Activated CD8-positive, alpha-beta memory T cell treated with anti-CD3 and anti-CD28 coated beads, Interleukin-2, amount 50 U/mL, for 24 hours (primary cell): ENCODE results near the gene HECW1.
"Not testable (repeated sequence)": the region's sequence is repeated elsewhere in the genome, so short reads cannot be mapped to it uniquely, and the experiment has no call there.

ENCODE experiments used
- DNase-seq: peaks from one replicate; pipeline ENCODE4 v3.0.0-alpha.2; 2020; ENCODE audit errors: extremely low read depth

Gene HECW1

GRCh38 chr7:43112941-43113621, 634 bp downstream of the HECW1 start:
- DNase-seq = no peak

GRCh38 chr7:43113622-43114457, 1.4 kb downstream of the HECW1 start:
- no peak for DNase-seq

- DNase-seq = no peak
Observed at GRCh38 chr7:43114458-43114780, 2.0 kb downstream of the HECW1 start.

DNA sequence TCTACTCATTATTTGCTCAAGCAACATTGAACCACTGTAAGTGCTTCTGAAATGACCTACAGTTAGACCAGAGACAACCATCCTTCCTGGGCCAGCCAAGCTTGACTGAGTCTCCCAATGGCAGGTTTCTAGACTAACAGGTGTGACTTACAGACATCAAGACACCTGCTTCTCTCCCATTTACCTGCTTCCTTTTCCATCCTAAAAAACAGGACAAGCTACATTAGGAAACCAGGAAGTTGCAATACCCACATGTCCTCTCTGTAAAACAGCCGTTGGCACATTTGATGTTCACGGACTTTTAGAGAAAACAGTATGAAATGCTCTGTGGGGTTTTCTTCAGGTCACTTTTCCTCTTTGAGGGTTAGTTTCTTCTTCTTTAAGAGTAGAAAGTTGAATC, 4.0 kb downstream of the HECW1 start:
- DNase-seq = no peak

GRCh38 chr7:43117095-43117494, 4.6 kb downstream of the HECW1 start:
- no peak for DNase-seq

- DNase-seq = no peak
Observed at GRCh38 chr7:43117861-43118260, 5.4 kb downstream of the HECW1 start.

DNA sequence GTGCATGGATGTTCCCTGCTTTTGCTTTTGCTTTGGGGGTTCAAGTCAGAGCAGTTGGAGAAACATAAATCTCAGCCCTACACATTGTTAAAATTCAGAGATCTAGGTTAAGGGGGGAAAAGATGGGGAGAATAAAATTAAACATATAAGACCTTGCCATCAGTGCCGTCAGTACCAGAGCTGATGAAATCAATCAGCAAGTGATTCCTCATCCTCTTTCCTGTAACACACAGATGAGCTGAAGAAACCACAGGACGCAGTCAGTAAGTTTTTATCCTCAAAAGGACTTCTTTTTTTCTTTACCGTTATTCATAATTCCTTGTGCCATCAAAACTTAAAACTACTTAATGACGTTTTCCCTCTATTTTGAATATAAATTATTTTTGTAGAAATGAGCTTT, 5.9 kb downstream of the HECW1 start:
- DNase-seq = no peak

DNA sequence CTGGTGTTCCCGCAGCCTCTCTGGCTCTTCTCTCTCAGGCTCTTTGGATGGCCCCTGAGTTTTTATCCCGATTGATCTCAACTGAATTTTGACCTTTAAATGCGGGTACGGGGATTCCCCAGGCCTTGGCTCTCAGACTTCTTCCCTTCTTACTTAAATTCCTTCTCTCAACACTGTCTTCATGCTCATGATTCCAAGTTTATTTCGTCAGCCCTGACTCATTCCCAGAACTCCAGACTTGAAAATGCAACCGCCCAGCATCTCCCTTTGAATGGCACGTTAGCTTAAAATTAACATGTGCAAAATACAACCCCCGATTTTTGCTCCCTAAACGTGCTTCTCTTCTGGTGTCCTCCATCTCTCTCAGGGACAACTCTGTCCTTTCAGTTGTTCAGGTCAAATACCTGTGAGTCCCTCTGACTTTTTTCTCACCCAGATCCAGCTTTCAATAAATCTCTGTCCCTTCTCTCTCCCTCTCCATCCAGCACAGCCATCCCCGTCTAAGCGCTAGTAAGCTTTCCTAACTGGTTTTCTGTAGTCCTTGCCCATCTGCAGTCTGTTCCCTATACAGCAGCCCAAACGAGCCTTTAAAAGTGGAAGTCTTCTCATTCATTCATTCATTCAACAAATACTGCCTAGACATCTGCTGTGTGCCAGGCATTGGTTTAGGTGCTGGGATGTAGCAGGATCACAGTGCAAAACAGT, 7.1 kb downstream of the HECW1 start:
- no peak for DNase-seq

GRCh38 chr7:43121973-43122372, 9.5 kb downstream of the HECW1 start:
- DNase-seq = no peak

GRCh38 chr7:43123457-43123856, 11.0 kb downstream of the HECW1 start:
- DNase-seq = no peak

- no peak for DNase-seq
Observed at GRCh38 chr7:43124388-43124787, 11.9 kb downstream of the HECW1 start.

DNA sequence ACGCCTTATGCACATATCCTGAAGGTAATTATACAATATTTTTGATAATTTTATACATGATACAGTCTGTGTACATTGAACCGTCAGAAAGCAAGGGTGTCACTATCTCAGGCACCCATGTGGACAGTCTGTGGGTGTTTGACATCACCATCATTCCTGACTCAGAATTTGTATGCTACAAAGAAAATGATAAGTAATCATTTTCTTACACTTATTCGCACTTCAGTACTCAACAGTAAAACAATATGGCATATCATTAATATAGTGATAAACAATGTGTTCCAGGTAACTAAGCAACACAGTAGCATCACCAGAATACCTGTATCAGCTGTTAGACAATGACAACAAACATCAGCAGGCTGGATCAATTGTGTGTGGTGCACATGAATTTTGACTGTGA, 17.9 kb downstream of the HECW1 start:
- no peak for DNase-seq

DNA sequence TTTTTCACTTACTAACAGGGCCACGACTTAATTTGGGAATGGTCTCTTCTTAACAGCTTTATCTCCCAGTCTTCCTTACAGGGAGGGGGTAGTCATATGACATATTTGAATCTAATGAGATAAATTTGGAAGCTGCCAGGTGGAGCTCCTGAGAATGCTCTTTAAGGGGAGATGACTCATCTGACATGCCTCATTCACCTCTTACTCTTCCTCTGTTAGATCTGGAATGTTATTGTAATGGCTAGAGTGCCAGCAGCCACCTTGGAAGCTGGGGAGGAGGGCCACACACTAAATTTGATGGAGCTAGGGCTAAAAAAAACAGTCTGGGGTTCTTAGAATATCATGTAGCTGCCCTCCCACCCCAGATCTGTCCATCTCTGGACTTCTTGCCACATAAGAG, 22.7 kb downstream of the HECW1 start:
- DNase-seq = no peak

DNA sequence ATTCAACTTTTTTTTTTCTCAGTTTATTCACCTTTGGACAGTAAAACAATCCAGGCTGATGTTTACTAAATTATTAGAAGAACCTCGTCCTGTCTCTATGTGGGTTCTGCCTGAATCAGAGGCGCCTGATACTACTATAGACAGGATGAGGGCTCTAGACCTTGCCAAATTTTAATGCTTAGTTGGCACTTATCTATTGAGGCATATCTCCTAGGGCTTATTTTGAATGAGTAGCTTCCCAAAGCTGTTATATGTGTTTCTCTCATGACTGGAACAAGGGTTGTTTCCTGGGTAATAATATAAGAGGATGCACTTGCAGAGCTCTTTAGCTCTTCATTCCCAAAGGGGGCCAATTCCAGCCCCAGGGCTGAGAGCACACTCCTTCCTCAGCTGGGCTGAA, 23.6 kb downstream of the HECW1 start:
- DNase-seq = no peak

DNA sequence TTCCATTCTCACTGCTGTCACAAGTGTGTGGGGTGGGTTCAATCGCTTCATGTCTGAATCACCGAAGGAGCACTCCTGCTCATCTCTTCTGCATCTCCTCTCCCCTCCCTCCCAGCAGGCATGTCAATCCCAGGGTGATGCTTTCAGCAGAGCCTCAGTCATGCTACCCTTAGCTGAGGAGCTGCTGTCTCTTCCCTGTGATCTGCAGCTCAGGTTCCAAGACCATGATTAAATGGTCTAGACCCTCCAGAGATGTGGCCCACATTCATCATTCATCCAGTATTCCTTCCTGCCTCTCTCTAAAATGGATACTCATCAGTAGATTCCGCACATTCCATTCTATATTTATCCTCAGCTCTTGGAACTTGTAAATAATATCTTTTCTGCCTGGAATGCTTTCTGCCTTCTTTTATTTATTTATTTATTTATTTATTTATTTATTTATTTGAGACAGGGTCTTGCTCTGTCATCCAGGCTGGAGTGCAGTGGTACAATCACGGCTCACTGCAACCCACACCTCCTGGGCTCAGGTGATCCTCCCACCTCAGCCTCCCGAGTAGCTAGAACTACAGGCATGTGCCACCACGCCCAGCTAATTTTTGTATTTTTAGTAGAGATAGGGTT, 24.8 kb downstream of the HECW1 start:
- DNase-seq = not testable (repeated sequence)

GRCh38 chr7:43137811-43138210, 25.4 kb downstream of the HECW1 start:
- no peak for DNase-seq

- DNase-seq = no peak
Observed at GRCh38 chr7:43138710-43139109, 26.3 kb downstream of the HECW1 start.

DNA sequence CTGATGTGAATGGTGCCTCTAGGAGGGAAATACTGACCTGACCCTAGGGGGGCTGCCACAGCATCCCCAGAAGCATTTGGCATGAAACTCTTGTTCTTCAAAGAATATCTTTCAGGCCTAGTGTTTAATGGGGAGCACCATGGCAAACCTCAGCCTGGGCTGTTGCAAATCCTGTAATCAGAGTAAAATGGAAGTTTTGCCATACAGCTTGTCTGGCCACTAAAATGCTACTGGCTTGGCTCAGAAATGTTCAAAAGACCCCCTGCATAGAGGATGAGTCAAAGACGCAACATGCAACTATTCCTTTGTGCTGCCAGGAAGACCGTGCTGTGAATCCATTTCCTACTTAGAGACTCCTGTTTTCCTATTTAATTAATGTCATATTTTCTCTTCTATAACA, 26.7 kb downstream of the HECW1 start:
- DNase-seq = no peak

- no peak for DNase-seq
Observed at GRCh38 chr7:43140186-43140585, 27.7 kb downstream of the HECW1 start.

GRCh38 chr7:43141091-43141490, 28.6 kb downstream of the HECW1 start:
- DNase-seq = no peak

GRCh38 chr7:43142703-43143102, 30.3 kb downstream of the HECW1 start:
- no peak for DNase-seq

DNA sequence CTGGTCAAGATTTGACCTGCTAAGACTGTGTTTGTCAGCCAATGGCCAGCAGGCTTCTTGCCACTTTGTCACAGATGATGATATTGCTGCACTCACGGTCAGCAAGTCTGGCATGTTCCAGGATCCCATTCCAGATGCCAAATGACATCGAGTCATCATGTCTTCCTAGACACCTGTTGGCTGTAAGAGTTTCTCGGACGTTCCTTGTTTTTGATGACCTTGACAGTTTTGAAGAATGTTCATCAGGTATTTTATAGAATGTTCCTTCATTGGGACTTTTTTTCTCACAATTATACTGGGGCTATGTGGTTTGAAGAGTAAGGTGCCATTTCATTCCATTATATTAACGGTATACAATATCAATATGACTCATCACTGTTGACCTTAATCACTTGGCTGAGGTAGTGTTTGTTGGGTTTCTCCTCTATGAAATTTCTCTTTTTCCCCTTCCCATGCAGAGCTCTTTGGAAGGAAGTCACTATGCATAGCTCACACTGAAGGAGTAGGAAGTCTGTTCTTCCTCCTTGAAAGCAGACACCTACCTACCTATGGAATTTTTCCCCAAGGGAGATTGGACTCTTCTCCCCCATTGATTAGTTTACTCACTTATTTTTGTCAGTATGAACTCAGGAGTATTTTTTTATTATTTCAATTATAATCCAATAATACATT, 31.6 kb downstream of the HECW1 start:
- no peak for DNase-seq
